ENCODE measurements around the gene UNC80. TPM values are rescaled to one million over a fixed set of nuclear protein-coding genes. Genes with fewer than 3 reads are reported as not detected.

UNC80 gene
- total and polyA plus RNA-seq, 2 experiments from 2014 or later: 0.03 to 0.12 TPM

GRCh38 chr2:209956271-209956670 lies 184.6 kb downstream of the UNC80 start:
- H3K9me3 ChIP-seq (ENCODE audit: low read depth): no peaks in the 10 kb centered on the region
- 83% methylated on average over 2 of the region's 2 CpGs for WGBS (ENCODE audit: low lambda C conversion rate, missing lambda C conversion rate)
- H3K9me2 ChIP-seq (replicated peaks; ENCODE audit: insufficient read depth): no peaks in the 10 kb centered on the region
- no peak overlapping the region for H3K27ac ChIP-seq
- no peak overlapping the region for H2AFZ ChIP-seq
- no peaks in the 10 kb centered on the region for H3K79me2 ChIP-seq
- H3K27me3 ChIP-seq: no peaks in the 10 kb centered on the region
- DNase-seq (ENCODE audit: low spot score): no peak
- peaks cover 6% of the 10 kb centered on the region for H3K4me1 ChIP-seq (ENCODE audit: insufficient read depth)
- TF ChIP-seq CTCF (IDR thresholded peaks at IDR 0.05; ENCODE audit: poor library complexity) (no peak), EZH2phosphoT487 (IDR thresholded peaks at IDR 0.05; ENCODE audit: low read depth, severe bottlenecking, unreplicated experiment) (no peak), EZH2 (IDR thresholded peaks at IDR 0.05; ENCODE audit: borderline replicate concordance) (no peak)
- H4K20me1 ChIP-seq (ENCODE audit: insufficient read depth, poor library complexity, severe bottlenecking): no peaks in the 10 kb centered on the region
- H3K4me2 ChIP-seq: no peak overlapping the region
- H3K4me3 ChIP-seq: no peak overlapping the region
- no peaks in the 10 kb centered on the region for H3K36me3 ChIP-seq (replicated peaks; ENCODE audit: insufficient read depth, low read depth)

- Histone ChIP-seq H3K4me2 (no peak overlapping the region), H3K36me3 (replicated peaks; ENCODE audit: insufficient read depth, low read depth) (no peaks in the 10 kb centered on the region), H3K79me2 (no peaks in the 10 kb centered on the region), H3K9me3 (ENCODE audit: low read depth) (no peaks in the 10 kb centered on the region), H3K27ac (no peak overlapping the region), H3K9me2 (replicated peaks; ENCODE audit: insufficient read depth) (no peaks in the 10 kb centered on the region), H4K20me1 (ENCODE audit: insufficient read depth, poor library complexity, severe bottlenecking) (no peaks in the 10 kb centered on the region), H3K4me3 (no peak overlapping the region), H3K4me1 (ENCODE audit: insufficient read depth) (peaks cover 6% of the 10 kb centered on the region), H2AFZ (no peak overlapping the region), H3K27me3 (no peaks in the 10 kb centered on the region)
- 44% methylated on average over 2 of the region's 2 CpGs for WGBS (ENCODE audit: low lambda C conversion rate, missing lambda C conversion rate)
- no peak for TF ChIP-seq EZH2 (IDR thresholded peaks at IDR 0.05; ENCODE audit: borderline replicate concordance)
- no peak for TF ChIP-seq EZH2phosphoT487 (IDR thresholded peaks at IDR 0.05; ENCODE audit: low read depth, severe bottlenecking, unreplicated experiment)
- no peak for TF ChIP-seq CTCF (IDR thresholded peaks at IDR 0.05; ENCODE audit: poor library complexity)
- no peak for DNase-seq (ENCODE audit: low spot score)
Observed at GRCh38 chr2:209958016-209958415, 186.4 kb downstream of the UNC80 start.

- DNase-seq (ENCODE audit: low spot score): no peak
Observed at GRCh38 chr2:209960045-209960444, 188.4 kb downstream of the UNC80 start.

More at GRCh38 chr2:209960045-209960444, 188.4 kb downstream of the UNC80 start:
- H3K27me3 ChIP-seq: no peaks in the 10 kb centered on the region
- WGBS (ENCODE audit: low lambda C conversion rate, missing lambda C conversion rate): 35% methylated on average over 7 of the region's 7 CpGs
- no peak overlapping the region for H3K4me2 ChIP-seq
- H2AFZ ChIP-seq: peak overlapping the region; percentile 12
- no peak overlapping the region for H3K4me3 ChIP-seq
- H4K20me1 ChIP-seq (ENCODE audit: insufficient read depth, poor library complexity, severe bottlenecking): no peaks in the 10 kb centered on the region
- H3K36me3 ChIP-seq (replicated peaks; ENCODE audit: insufficient read depth, low read depth): no peaks in the 10 kb centered on the region
- H3K9me2 ChIP-seq (replicated peaks; ENCODE audit: insufficient read depth): no peaks in the 10 kb centered on the region
- H3K4me1 ChIP-seq (ENCODE audit: insufficient read depth): peaks cover 6% of the 10 kb centered on the region
- H3K79me2 ChIP-seq: no peaks in the 10 kb centered on the region
- H3K27ac ChIP-seq: peak overlapping the region; percentile 57
- TF ChIP-seq EZH2 (IDR thresholded peaks at IDR 0.05; ENCODE audit: borderline replicate concordance): no peak
- TF ChIP-seq EZH2phosphoT487 (IDR thresholded peaks at IDR 0.05; ENCODE audit: low read depth, severe bottlenecking, unreplicated experiment): no peak
- TF ChIP-seq CTCF (IDR thresholded peaks at IDR 0.05; ENCODE audit: poor library complexity): no peak
- H3K9me3 ChIP-seq (ENCODE audit: low read depth): no peaks in the 10 kb centered on the region

Data from hepatocyte (in vitro differentiated cells).